IPS-NIHi7 (cell line): ENCODE results near the gene ZBTB42.
A peak's percentile ranks its signal among the peaks of the same experiment; 100 is the strongest.

Source experiments
- DNase-seq: peaks from one replicate; pipeline ENCODE4 v3.0.0; 2012; ENCODE audit warnings: mixed read lengths; ENCODE audit errors: extremely low spot score

ZBTB42 gene

DNA sequence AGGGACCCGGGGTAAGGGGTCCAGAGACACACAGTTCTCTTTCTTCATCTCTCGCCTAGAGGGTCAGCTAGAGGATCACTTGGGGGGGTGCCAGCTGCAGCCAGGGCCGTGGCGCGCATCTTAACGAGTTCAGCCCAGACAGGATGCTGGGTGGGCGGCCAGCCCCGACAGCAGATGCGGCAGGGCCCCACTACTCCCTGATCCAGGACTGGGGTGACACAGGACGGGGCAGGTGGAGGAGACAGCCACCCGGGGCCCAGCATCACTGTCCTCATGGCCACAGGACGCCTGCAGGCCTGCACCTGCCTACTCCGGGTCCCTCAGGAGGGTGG is 18.1 kb upstream of the ZBTB42 start:
- DNase-seq: no peak

DNA sequence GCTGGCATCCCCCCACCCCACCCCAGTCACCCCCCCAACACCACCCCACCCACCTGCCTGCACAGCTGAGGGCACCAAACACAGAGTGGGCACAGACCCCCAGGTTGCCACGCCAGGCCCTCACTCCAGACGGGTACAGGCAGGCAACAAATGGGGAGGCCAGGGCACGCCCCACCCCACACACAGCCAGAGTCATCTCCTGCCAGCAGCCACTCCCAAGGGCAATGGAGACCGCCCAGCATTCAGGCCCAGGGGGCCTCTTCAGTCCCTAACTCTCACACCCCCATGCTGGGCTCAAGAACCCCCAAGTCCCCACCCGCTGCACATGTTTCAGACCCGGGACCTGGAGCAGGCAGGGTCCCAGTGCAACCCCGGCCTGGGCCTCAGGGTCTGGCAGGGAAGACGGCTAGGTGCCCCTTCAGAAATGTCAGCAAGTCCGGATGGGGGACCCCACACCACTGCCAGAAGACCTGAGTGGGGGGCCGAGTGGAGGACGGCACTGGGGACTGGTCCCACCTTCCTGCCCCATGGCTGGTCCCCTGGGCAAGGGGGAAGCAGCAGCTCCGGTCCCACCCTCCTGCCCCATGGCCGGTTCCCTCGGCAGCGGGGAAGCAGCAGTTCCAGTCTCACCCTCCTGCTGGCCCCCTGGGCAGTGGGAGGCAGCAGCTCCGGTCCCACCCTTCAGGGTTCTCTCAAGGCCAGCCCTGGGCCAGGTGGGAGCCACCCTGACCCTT is 17.2 kb upstream of the ZBTB42 start:
- no peak for DNase-seq

DNA sequence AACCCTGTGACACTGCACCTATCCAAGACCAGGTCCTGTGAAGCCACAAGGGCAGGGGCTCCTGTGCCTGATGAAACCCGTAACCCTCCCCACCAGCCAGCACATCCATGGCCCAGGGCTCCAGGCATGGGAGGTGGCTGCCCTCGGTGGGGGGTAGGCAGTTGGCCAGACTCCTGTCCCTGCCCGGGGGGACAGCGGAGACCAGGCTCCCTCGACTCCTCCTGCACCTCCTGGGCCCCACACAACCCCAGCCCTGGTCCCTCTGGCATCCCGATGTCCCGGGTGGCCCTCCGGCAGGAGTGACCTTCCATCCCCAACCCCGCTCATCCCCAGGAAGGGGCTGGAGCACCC is 16.7 kb upstream of the ZBTB42 start:
- no peak for DNase-seq

DNA sequence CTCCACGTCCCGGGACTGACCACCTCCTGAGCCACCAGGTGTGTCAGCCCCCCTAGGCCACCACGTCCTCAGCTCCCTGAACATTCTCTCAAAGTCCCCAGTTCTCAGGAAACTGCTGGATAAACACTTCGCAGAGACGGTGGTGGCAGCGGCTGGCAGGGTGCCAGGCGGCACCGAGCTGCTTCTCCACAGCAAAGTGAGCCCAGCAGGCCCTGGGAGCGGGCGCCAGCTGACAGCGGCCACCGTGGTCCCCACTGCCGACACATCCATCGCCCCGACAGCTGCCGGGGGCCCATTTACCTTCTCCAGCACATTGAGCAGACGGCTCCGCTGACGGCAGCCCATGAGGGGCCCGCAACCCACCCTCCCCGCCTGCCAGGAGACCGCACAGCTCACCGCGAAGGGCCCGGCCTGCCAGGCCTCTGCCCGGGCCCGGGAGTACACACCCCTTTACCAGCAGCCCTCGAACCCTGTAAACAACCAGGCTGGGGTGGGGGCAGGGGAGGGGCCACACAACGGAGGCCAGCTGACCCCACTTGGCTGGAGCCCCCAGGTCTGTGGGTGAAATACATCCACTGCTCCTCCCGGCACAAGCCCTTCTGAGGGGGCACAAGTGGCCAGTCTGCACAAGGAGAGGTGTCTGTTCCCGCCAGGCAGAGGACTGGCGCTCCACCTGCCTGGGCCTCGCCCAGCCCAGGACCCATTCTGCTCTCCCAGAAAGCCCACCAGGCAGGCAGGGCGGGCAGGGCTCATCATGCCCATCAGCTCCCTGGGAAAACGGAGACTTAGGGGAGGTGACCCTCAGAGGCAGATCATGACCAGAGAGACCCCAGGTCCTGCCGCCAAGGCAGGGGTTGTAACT is 15.8 kb upstream of the ZBTB42 start:
- no peak for DNase-seq

- no peak for DNase-seq
Observed at GRCh38 chr14:104785708-104786080, 15.2 kb upstream of the ZBTB42 start.

GRCh38 chr14:104786091-104786586 is 14.8 kb upstream of the ZBTB42 start:
- DNase-seq: no peak

- DNase-seq: no peak
Observed at GRCh38 chr14:104786726-104787675, 13.9 kb upstream of the ZBTB42 start.

GRCh38 chr14:104787736-104788135 is 13.2 kb upstream of the ZBTB42 start:
- no peak for DNase-seq

GRCh38 chr14:104788161-104788818 is 12.6 kb upstream of the ZBTB42 start:
- no peak for DNase-seq

GRCh38 chr14:104788873-104789663 is 11.8 kb upstream of the ZBTB42 start:
- DNase-seq: no peak

- no peak for DNase-seq
Observed at GRCh38 chr14:104789752-104790743, 10.9 kb upstream of the ZBTB42 start.

DNA sequence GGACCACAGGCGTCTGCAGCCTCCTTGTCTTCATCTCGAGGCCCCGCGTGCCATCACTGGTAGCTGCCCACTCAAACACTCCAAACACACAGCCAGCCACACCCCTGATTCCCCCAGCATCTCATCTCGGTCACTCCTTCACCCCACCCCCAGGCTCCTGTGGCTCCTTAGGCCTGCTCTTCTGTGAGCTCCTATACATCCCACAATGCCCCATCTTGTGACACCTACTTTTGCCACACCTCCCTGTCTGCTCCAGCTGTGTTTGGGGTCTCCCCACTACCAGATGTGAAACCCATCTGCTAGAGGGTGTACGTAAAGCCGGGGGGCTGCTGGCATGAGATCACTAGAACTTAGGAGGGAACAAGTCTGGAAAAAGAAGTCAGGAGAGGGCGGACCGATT is 9.5 kb upstream of the ZBTB42 start:
- DNase-seq: no peak

DNA sequence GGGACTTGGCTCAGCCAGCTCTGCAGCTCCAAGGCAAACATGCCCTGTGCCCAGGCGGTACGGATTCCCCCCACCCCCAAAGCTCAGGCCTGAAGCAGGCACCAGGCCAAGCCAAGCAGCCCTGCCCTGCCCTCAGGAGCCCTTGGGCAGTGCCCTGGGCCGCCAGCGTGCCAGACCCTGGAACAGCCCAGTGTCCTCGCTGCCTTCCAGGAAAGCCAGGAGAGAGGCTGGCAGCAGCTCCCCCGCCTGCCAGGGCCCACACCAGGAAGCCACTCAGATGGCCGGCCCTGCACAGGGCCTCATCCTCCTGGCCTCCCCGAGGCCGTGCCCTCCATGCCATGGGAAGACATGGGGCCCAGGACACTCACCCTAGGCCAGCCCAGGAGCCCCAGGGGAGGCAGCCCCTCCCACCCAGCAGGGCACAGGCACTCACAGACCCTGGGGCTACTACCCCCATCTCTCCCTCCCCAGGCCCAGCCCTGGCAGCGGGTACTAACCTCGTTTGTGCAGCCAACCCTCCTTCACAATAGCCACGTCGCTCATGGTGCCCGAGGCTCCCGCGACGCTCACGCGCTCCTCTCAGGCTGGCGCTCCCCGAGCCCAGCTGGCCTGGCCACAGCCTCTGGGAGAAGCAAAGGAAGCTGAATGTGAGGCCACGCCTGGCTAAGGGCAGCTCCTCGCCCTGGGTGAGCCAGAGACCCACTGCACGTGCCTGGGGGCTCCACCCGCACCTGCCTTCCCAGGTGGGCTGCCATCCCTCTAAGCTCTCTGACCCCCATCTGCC is 8.6 kb upstream of the ZBTB42 start:
- DNase-seq: no peak

DNA sequence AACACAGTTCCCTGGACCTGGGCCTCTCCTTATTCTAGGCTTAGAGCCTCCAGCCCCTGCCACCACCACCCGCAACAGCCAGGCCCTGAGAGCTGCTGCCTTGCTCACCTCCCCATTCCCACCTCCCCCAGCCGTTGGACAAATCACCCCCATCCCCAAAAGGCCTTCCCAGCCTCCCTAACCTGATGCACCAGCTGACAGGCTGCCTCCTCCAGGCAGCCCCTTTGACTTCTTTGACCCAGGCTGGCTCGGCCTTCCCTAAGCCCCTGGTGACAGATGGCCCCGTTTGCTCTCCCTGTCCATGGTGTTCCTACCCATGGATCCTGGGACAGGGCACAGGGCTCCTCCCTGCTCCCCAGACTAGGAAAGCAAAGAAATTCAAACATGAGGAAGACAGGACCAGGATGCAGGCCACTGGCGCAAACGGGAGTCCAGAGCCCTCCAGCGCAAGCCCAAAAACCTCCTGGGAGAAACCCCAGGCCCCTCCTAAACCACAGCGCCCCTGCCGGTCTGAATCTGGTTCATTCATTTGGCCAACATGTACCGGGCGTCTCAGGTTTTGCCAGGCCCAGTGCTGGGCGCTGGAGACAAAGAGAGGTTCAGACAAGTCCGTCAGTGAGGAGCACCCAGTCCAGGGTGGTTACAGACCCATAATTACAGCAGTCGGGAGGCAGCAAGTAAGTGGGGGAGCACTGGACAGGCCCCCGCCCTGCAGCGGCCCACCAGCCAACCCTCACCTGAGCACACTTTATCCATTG is 7.8 kb upstream of the ZBTB42 start:
- DNase-seq: no peak

- DNase-seq: no peak
Observed at GRCh38 chr14:104793703-104793959, 7.3 kb upstream of the ZBTB42 start.

DNA sequence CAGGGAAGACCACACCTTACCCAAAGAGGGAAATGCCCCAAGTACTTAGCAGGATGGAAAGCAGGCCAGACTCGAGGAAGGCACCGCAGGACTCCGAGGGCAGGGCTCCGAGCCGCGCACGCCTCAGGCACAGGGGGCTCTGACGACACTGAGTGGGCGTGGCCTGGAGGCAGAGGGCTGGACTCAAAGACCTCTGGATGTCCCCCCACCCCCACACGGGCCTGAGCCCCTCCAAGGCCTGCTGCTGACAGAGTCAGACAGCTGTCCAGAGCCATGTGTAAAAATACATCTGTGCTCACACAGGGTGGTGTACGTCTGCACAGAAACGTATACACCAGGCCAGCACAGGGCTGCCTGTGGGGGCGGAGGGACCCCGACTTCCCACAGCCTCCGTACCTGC is 6.8 kb upstream of the ZBTB42 start:
- peak; percentile 87 for DNase-seq

DNA sequence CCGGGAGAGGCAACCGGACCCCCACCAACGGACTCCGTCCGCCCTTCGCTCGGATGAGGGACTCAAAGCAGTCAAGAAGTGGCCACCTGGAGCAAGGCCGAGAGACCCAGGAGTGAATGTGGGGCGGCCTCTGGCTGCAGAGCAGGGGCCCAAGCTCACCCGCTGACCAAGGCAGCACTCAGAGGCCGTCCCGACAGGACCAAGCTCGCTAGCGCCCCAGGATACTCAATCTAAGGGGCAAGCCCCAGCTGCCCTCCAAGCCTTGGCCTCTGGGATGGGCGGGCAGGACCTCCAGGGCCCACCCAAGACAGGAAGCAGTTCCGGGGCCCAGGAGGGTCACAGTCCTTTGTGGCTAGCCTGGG is 6.3 kb upstream of the ZBTB42 start:
- DNase-seq: peak; percentile 50
